Tibial nerve (tissue), 4 donors: ENCODE results near the gene EIF3B. TPM values are rescaled to one million over a fixed set of nuclear protein-coding genes. Genes with fewer than 3 reads are reported as not detected.

Experiments
- DNase-seq, 2 donors: peaks; one replicate each; pipeline ENCODE4 v3.0.0-alpha.2; 2019; ENCODE audit warnings: low spot score in 2 of 2
- H3K27ac ChIP-seq, 4 donors: fragments of 200-600 bp; sonication (generic) in 3 of 4; one replicate each; pipeline ENCODE4 v1.5.1; 2017 to 2019; ENCODE audit warnings: mild to moderate bottlenecking in 1 of 4
- H3K27me3 ChIP-seq, 2 donors: fragments of 200-600 bp; sonication (generic) in 1 of 2; one replicate each; pipeline versions ENCODE4 v1.5.1 to v1.6.0; 2017 to 2019
- H3K36me3 ChIP-seq, 3 donors: fragments of 200-600 bp; sonication (generic); one replicate each; pipeline ENCODE4 v1.5.1; 2018 to 2019
- H3K4me1 ChIP-seq, 4 donors: fragments of 200-600 bp; sonication (generic) in 3 of 4; one replicate each; pipeline ENCODE4 v1.5.1; 2017 to 2019
- H3K4me3 ChIP-seq, 4 donors: fragments of 200-600 bp; sonication (generic) in 3 of 4; one replicate each; pipeline ENCODE4 v1.5.1; 2017 to 2019; ENCODE audit warnings: mild to moderate bottlenecking in 1 of 4, moderate library complexity in 1 of 4
- H3K9me3 ChIP-seq, 4 donors: fragments of 200-600 bp; sonication (generic) in 3 of 4; one replicate each; pipeline ENCODE4 v1.5.1; 2017 to 2019
- EP300 ChIP-seq, 2 donors: sonication (generic); formaldehyde crosslinking; IDR thresholded peaks; one replicate each; pipeline ENCODE4 v1.6.1; 2017; ENCODE audit warnings: antibody characterized with exemption in 2 of 2, mild to moderate bottlenecking in 1 of 2
- POLR2A ChIP-seq, 2 donors: fragments of 450-650 bp; IDR thresholded peaks; one replicate each; pipeline ENCODE4 v1.6.1; 2017; ENCODE audit warnings: antibody characterized with exemption in 2 of 2, mild to moderate bottlenecking in 2 of 2, moderate library complexity in 2 of 2
- WGBS, 2 donors: methylation state at CpG; one replicate each; pipeline ENCODE4 v1.1.5; 2018; 5-methylcytosine and 5-hydroxymethylcytosine counted together
- total RNA-seq, 4 donors: library from RNA; depleted of rRNA; stranded (reverse); fragments of >200 nt; gene quantifications; one replicate each; pipeline ENCODE4 v1.1.0, GENCODE V29; 2016
- TF ChIP-seq, protein P1 (sequence below), 5 experiments: fragments of 200-600 bp in 3 of 5; fragments of 450-650 bp in 2 of 5; sonication (generic) in 3 of 5; IDR thresholded peaks; one replicate each; pipeline ENCODE4 v1.5.1; 2016 to 2019; ENCODE audit warnings: antibody characterized with exemption in 5 of 5, mild to moderate bottlenecking in 3 of 5, moderate library complexity in 2 of 5

Gene EIF3B
- total RNA-seq, 4 donors from 2014 or later = 124 to 232 (median 147) TPM

DNA sequence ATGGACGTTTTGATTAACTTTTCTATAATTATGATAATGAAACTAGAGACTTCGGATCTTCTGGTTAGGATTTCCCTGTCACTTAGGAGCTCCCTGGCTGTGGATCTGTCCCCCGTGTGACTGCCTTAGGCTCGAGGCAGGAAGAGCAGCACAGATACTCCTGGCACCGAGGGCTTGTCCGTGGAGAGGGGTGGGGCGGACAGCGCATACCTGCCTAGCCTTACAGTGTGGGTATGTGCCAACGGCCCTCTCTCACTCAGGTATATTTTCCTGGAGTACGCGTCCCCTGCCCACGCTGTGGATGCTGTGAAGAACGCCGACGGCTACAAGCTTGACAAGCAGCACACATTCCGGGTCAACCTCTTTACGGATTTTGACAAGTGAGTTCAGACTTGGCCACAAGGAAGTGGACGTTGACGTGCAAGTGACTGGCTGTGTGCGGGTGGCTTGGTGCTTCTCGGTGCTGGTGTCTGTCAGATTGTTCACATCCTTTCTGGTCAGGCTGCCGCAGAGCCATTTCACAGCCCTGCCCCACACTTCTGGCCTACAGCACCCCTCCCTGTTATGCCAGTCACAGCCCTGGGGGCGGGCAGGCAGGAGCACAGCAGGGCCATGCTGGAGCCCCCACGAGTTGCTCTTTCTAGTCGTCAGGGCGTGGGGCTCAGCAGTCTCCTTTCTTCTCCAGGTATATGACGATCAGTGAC lies 7.9 kb downstream of the EIF3B start:
- DNase-seq = no peak
- Histone ChIP-seq H3K9me3 (no peaks in the 10 kb centered on the region), H3K4me3 (no peak overlapping the region), H3K27ac (no peak overlapping the region), H3K4me1 (peaks cover 0 to 39% (median 7%) of the 10 kb centered on the region in 4 donors), H3K27me3 (no peaks in the 10 kb centered on the region), H3K36me3 (peaks cover 4 to 73% (median 44%) of the 10 kb centered on the region in 3 donors)
- 94% methylated on average over 26 to 27 of the region's 27 CpGs for WGBS, 2 donors
- TF ChIP-seq EP300 (IDR thresholded peaks at IDR 0.05) (no peak), POLR2A (IDR thresholded peaks at IDR 0.05) (no peak)
- TF ChIP-seq, protein P1, sequence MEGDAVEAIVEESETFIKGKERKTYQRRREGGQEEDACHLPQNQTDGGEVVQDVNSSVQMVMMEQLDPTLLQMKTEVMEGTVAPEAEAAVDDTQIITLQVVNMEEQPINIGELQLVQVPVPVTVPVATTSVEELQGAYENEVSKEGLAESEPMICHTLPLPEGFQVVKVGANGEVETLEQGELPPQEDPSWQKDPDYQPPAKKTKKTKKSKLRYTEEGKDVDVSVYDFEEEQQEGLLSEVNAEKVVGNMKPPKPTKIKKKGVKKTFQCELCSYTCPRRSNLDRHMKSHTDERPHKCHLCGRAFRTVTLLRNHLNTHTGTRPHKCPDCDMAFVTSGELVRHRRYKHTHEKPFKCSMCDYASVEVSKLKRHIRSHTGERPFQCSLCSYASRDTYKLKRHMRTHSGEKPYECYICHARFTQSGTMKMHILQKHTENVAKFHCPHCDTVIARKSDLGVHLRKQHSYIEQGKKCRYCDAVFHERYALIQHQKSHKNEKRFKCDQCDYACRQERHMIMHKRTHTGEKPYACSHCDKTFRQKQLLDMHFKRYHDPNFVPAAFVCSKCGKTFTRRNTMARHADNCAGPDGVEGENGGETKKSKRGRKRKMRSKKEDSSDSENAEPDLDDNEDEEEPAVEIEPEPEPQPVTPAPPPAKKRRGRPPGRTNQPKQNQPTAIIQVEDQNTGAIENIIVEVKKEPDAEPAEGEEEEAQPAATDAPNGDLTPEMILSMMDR (IDR thresholded peaks at IDR 0.05) = no peak

DNA sequence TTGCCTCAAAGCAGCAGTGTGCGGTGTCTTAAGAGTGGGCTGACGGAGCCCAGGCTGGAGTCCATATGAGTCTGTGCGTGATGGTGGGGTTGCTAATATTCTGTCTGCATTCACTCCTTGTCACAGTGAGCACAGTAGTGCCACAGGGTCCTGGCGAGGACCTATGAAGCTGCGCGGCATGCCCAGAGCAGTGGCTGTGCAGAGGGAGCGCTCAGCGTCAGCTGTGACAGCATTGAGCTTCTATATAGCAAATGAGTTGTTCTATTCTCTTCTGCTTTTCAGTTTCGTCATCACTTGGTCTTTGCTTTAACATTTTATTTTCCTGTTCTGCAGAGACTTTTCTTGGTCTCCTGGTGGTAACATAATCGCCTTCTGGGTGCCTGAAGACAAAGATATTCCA lies 14.5 kb downstream of the EIF3B start:
- DNase-seq = no peak
- Histone ChIP-seq H3K9me3 (no peaks in the 10 kb centered on the region), H3K36me3 (peaks cover 2 to 100% (median 69%) of the 10 kb centered on the region in 3 donors), H3K27me3 (no peaks in the 10 kb centered on the region), H3K27ac (no peak overlapping the region), H3K4me1 (no peaks in the 10 kb centered on the region), H3K4me3 (no peak overlapping the region)
- no peak for TF ChIP-seq POLR2A (IDR thresholded peaks at IDR 0.05)
- WGBS, 2 donors = 94 to 96% methylated on average over 10 of the region's 10 CpGs

DNA sequence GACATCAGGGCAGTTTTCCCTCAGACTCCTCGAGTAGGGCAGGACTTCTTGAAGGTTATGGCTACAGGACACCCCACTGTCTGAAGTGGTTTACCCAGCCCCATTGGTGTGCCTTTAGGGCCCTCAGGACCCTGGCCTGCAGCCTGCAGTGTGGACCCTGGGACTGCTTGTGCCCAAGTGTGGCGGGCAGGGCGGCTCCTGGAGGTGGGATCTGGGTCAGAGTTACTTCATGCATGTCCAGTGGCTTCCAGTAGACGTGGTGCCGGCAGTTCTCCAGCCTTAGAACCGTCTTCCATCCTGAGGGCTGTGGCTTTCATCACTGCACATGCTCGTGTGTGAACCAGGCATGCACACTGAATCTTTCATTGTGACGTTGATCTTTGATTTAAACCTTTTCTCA lies 16.7 kb downstream of the EIF3B start:
- no peaks in the 10 kb centered on the region for H3K4me1 ChIP-seq
- H3K27me3 ChIP-seq = no peaks in the 10 kb centered on the region
- no peak overlapping the region for H3K27ac ChIP-seq
- no peaks in the 10 kb centered on the region for H3K9me3 ChIP-seq
- no peak for TF ChIP-seq POLR2A (IDR thresholded peaks at IDR 0.05)
- DNase-seq = no peak
- no peak overlapping the region for H3K4me3 ChIP-seq
- peaks cover 2 to 100% (median 69%) of the 10 kb centered on the region in 3 donors for H3K36me3 ChIP-seq
- WGBS, 2 donors = 90 to 91% methylated on average over 8 of the region's 8 CpGs

DNA sequence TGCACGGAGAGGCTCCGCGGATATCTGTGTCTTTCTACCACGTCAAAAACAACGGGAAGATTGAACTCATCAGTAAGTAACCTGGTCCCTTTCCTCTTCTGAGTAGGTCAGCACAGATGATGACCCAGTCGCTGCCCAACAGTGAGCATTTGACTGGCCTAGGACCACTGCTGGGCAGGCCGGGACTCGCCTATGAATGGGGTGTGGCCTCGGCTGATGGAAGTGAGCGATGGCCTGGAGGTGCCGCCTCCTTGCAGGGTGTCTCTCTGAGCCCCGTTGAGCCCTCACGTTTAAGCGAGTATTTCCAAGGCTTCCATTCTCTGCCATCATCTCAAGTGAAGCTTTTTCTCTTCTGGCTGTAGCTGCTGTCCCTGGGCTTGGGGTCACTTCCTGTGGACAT lies 18.1 kb downstream of the EIF3B start:
- Histone ChIP-seq H3K36me3 (peaks cover 2 to 100% (median 65%) of the 10 kb centered on the region in 3 donors), H3K9me3 (no peaks in the 10 kb centered on the region), H3K4me1 (no peaks in the 10 kb centered on the region), H3K4me3 (no peak overlapping the region), H3K27me3 (no peaks in the 10 kb centered on the region), H3K27ac (no peak overlapping the region)
- 90 to 91% methylated on average over 14 of the region's 14 CpGs for WGBS, 2 donors
- TF ChIP-seq POLR2A (IDR thresholded peaks at IDR 0.05) (no peak), EP300 (IDR thresholded peaks at IDR 0.05) (no peak)
- TF ChIP-seq, protein P1 (IDR thresholded peaks at IDR 0.05) = no peak
- no peak for DNase-seq

DNA sequence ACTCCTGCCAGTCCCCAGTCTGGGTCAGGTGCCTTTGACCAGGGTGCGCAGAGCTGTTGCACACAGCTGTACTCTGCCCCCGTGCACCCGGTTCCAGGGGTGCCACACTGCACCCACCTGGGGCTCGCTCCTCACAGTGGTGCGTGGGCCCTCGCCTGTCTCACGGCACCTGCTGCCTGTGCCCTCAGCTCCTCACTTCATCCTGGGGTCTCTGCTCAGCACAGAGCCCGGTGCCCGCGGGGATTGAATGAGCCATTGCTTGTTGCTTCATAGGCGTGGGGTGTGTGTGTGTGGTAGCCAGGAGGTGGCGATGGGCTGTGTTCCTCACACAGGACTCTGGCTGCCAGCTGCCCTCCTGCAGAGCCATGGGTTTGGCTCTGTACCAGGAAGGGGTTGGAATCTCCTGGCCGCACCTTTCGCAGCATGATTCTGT lies 18.5 kb downstream of the EIF3B start:
- 91 to 92% methylated on average over 12 to 14 of the region's 14 CpGs for WGBS, 2 donors
- H3K36me3 ChIP-seq = peaks cover 2 to 96% (median 65%) of the 10 kb centered on the region in 3 donors

DNA sequence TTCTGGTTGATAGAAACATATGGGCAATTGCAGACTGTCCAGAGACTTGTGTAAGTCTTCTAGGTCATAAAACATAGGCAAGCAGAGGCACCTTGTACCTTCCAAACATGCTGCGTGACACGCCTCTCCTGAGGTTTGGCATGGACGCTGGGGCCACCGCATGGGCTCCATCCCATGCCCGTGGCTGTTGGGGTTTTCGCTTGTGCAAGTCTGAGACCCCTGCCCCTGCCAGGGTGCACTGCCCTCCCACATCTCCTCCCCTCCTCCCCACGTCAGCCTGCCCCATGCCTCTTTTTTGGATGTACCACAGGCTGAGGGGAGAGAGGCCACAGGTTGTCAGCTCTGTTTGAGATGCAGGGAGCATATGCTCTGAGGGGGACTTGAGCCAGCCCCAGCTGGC lies 19.0 kb downstream of the EIF3B start:
- Histone ChIP-seq H3K27ac (no peak overlapping the region), H3K9me3 (no peaks in the 10 kb centered on the region), H3K27me3 (no peaks in the 10 kb centered on the region), H3K4me1 (no peaks in the 10 kb centered on the region), H3K36me3 (peaks cover 2 to 96% (median 65%) of the 10 kb centered on the region in 3 donors), H3K4me3 (no peak overlapping the region)
- no peak for TF ChIP-seq EP300 (IDR thresholded peaks at IDR 0.05)
- no peak for TF ChIP-seq POLR2A (IDR thresholded peaks at IDR 0.05)
- TF ChIP-seq, protein P1 (IDR thresholded peaks at IDR 0.05) = no peak
- DNase-seq = no peak
- WGBS, 2 donors = 93 to 98% methylated on average over 7 of the region's 7 CpGs

More for the DNA sequence above, 18.5 kb downstream of the EIF3B start:
- Histone ChIP-seq H3K27me3 (no peaks in the 10 kb centered on the region), H3K9me3 (no peaks in the 10 kb centered on the region), H3K4me1 (no peaks in the 10 kb centered on the region), H3K27ac (no peak overlapping the region), H3K4me3 (no peak overlapping the region)
- TF ChIP-seq, protein P1 (IDR thresholded peaks at IDR 0.05) = no peak
- TF ChIP-seq EP300 (IDR thresholded peaks at IDR 0.05) (no peak), POLR2A (IDR thresholded peaks at IDR 0.05) (no peak)
- DNase-seq = no peak
